ENCODE data around the gene C20orf173.

GRCh38 chr20:35518955-35519354, 10.5 kb downstream of the C20orf173 start:
- TF ChIP-seq CTCF (IDR thresholded peaks at IDR 0.05; ENCODE audit: insufficient read depth, low read depth, low read length) (no peak), EZH2 (IDR thresholded peaks at IDR 0.05; ENCODE audit: insufficient read depth, low read length) (no peak)

Measured in astrocyte (in vitro differentiated cells and primary cell).